Measurements from ENCODE around the gene SLC49A3.
A peak's percentile ranks its signal among the peaks of the same experiment; 100 is the strongest.
"Not testable (repeated sequence)": the region's sequence is repeated elsewhere in the genome, so short reads cannot be mapped to it uniquely, and the experiment has no call there.

SLC49A3 gene

GRCh38 chr4:688854-689681 is at the start of gene SLC49A3:
Gene SLC49A3 (minus strand): TSS chr4:689151. CDS start chr4:689127, 24 bp downstream.
- no peak for DNase-seq

GRCh38 chr4:736561-736960 is 47.6 kb upstream of the SLC49A3 start:
- not testable (repeated sequence) for DNase-seq

GRCh38 chr4:735583-735982 is 46.6 kb upstream of the SLC49A3 start:
- DNase-seq: no peak

- no peak for DNase-seq
Measured at GRCh38 chr4:734951-735350, 46.0 kb upstream of the SLC49A3 start.

GRCh38 chr4:734075-734474 is 45.1 kb upstream of the SLC49A3 start:
- no peak for DNase-seq

- no peak for DNase-seq
Measured at GRCh38 chr4:733631-733980, 44.7 kb upstream of the SLC49A3 start.

- no peak for DNase-seq
Measured at GRCh38 chr4:732911-733630, 44.1 kb upstream of the SLC49A3 start.

- DNase-seq: no peak
Measured at GRCh38 chr4:732486-732885, 43.5 kb upstream of the SLC49A3 start.

GRCh38 chr4:731954-732353 is 43.0 kb upstream of the SLC49A3 start:
- DNase-seq: not testable (repeated sequence)

- not testable (repeated sequence) for DNase-seq
Measured at GRCh38 chr4:730946-731904, 42.3 kb upstream of the SLC49A3 start.

GRCh38 chr4:730511-730910 is 41.6 kb upstream of the SLC49A3 start:
- DNase-seq: no peak

GRCh38 chr4:729336-730315 is 40.7 kb upstream of the SLC49A3 start:
- DNase-seq: no peak

GRCh38 chr4:727576-727975 is 38.6 kb upstream of the SLC49A3 start:
- DNase-seq: no peak

- no peak for DNase-seq
Measured at GRCh38 chr4:726838-727237, 37.9 kb upstream of the SLC49A3 start.

GRCh38 chr4:726235-726787 is 37.4 kb upstream of the SLC49A3 start:
- no peak for DNase-seq

GRCh38 chr4:725391-726234 is 36.7 kb upstream of the SLC49A3 start:
- DNase-seq: no peak

GRCh38 chr4:723751-724530 is 35.0 kb upstream of the SLC49A3 start:
- DNase-seq: no peak

- DNase-seq: no peak
Measured at GRCh38 chr4:722851-723360, 34.0 kb upstream of the SLC49A3 start.

- DNase-seq: peak; percentile 52 to 53
Measured at GRCh38 chr4:722169-722725, 33.3 kb upstream of the SLC49A3 start.

Measured in Kasumi-1 (cell line).